Measurements from ENCODE around the gene ARHGEF7. TPM values are rescaled to one million over a fixed set of nuclear protein-coding genes. Genes with fewer than 3 reads are reported as not detected.

Gene ARHGEF7
- total RNA-seq, 1 experiment from 2014 or later, result 100 TPM

DNA sequence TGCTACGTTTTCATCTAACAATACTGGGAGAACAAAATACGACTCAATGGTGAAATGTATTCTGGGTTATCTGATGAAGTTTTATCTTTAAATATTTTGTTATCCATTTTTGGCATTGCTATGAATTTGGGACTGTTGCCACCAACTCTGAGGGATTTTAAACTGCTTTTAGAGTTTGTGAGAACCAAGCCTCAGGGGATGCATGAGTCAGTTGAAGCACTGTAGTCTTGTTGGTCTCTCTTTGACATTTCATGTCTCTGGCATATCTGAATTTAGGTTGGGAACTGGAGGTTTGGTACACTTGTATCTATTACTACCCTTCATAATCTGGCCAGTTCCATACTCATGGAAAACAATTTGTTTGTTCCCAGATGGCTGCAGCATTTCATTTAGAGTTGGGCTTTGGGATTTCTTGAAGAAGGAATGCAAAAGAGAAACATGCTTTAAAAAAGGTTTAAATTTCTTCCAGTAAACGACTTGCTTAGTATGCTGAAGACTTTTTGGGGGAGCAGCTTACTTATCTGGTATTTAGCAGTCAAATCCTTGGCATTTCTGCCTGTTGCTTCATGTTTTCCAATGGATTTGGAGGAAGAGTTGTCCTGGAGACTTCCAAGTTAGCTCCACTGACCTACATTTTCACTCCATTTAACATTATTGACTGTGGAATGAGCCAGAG, 28.9 kb downstream of the ARHGEF7 start:
- no peaks in the 10 kb centered on the region for H4K20me1 ChIP-seq (ENCODE audit: insufficient read depth, low read depth, low read length)
- H3K4me3 ChIP-seq (ENCODE audit: low read length), result no peak overlapping the region
- no peak overlapping the region for H3K4me2 ChIP-seq (ENCODE audit: low read depth, low read length, poor library complexity, severe bottlenecking)
- no peak overlapping the region for H3K27ac ChIP-seq (ENCODE audit: low read length)
- no peak for DNase-seq
- no peak overlapping the region for H3K9ac ChIP-seq (ENCODE audit: low read length)
- no peaks in the 10 kb centered on the region for H3K27me3 ChIP-seq (ENCODE audit: low read length)
- H2AFZ ChIP-seq (ENCODE audit: low read length), result no peak overlapping the region
- H3K4me1 ChIP-seq (ENCODE audit: low read length), result peaks cover 8% of the 10 kb centered on the region
- no peaks in the 10 kb centered on the region for H3K36me3 ChIP-seq (ENCODE audit: insufficient read depth, low read length)
- no peaks in the 10 kb centered on the region for H3K79me2 ChIP-seq (ENCODE audit: low read length)
- H3K9me3 ChIP-seq (ENCODE audit: low read length), result no peaks in the 10 kb centered on the region
- H3K9me2 ChIP-seq (replicated peaks; ENCODE audit: insufficient read depth, low read length), result no peaks in the 10 kb centered on the region

- no peak overlapping the region for H2AFZ ChIP-seq (ENCODE audit: low read length)
- no peak overlapping the region for H3K27ac ChIP-seq (ENCODE audit: low read length)
- no peaks in the 10 kb centered on the region for H4K20me1 ChIP-seq (ENCODE audit: insufficient read depth, low read depth, low read length)
- no peak overlapping the region for H3K9ac ChIP-seq (ENCODE audit: low read length)
- no peaks in the 10 kb centered on the region for H3K79me2 ChIP-seq (ENCODE audit: low read length)
- H3K4me1 ChIP-seq (ENCODE audit: low read length), result peaks cover 8% of the 10 kb centered on the region
- DNase-seq, result no peak
- H3K27me3 ChIP-seq (ENCODE audit: low read length), result no peaks in the 10 kb centered on the region
- H3K4me3 ChIP-seq (ENCODE audit: low read length), result no peak overlapping the region
- H3K9me2 ChIP-seq (replicated peaks; ENCODE audit: insufficient read depth, low read length), result no peaks in the 10 kb centered on the region
- no peaks in the 10 kb centered on the region for H3K36me3 ChIP-seq (ENCODE audit: insufficient read depth, low read length)
- H3K4me2 ChIP-seq (ENCODE audit: low read depth, low read length, poor library complexity, severe bottlenecking), result no peak overlapping the region
- no peaks in the 10 kb centered on the region for H3K9me3 ChIP-seq (ENCODE audit: low read length)
These were observed 30.0 kb downstream of the ARHGEF7 start for GRCh38 chr13:111145071-111145470.

DNA sequence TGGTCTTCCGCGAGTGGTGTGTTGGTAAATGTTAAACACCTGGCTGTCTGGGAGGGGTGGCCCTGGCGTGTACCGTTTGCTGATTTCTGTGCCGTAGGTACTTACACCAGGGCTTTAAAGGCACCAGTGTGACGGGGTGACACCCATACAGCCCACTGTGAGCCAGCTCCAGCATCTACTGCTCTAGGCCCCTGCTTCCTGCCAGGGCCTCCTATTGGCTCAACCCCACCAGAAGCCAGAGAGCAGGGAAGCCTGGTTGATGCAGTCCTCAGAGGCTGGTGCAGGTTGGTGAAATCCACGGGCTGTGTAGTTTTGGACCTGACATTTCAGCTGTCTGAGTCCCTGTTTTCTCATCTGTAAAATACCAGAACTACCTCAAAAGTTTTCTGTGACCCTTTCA, 30.4 kb downstream of the ARHGEF7 start:
- H2AFZ ChIP-seq (ENCODE audit: low read length), result no peak overlapping the region
- no peaks in the 10 kb centered on the region for H3K36me3 ChIP-seq (ENCODE audit: insufficient read depth, low read length)
- H4K20me1 ChIP-seq (ENCODE audit: insufficient read depth, low read depth, low read length), result no peaks in the 10 kb centered on the region
- H3K27me3 ChIP-seq (ENCODE audit: low read length), result no peaks in the 10 kb centered on the region
- H3K9ac ChIP-seq (ENCODE audit: low read length), result no peak overlapping the region
- no peak overlapping the region for H3K4me3 ChIP-seq (ENCODE audit: low read length)
- no peaks in the 10 kb centered on the region for H3K9me3 ChIP-seq (ENCODE audit: low read length)
- no peaks in the 10 kb centered on the region for H3K79me2 ChIP-seq (ENCODE audit: low read length)
- H3K27ac ChIP-seq (ENCODE audit: low read length), result no peak overlapping the region
- no peak for DNase-seq
- H3K4me1 ChIP-seq (ENCODE audit: low read length), result peaks cover 8% of the 10 kb centered on the region
- no peak overlapping the region for H3K4me2 ChIP-seq (ENCODE audit: low read depth, low read length, poor library complexity, severe bottlenecking)
- H3K9me2 ChIP-seq (replicated peaks; ENCODE audit: insufficient read depth, low read length), result no peaks in the 10 kb centered on the region

GRCh38 chr13:111152844-111153243, 37.7 kb downstream of the ARHGEF7 start:
- peak overlapping the region; percentile 88 for H3K4me3 ChIP-seq (ENCODE audit: low read length)
- H4K20me1 ChIP-seq (ENCODE audit: insufficient read depth, low read depth, low read length), result peaks cover 7% of the 10 kb centered on the region; the same call in 1 of the 2 replicates
- H3K36me3 ChIP-seq (ENCODE audit: insufficient read depth, low read length), result peaks cover 5% of the 10 kb centered on the region
- peak overlapping the region; percentile 9; the same call in 1 of the 2 replicates for H3K27ac ChIP-seq (ENCODE audit: low read length)
- peak; percentile 44 for DNase-seq
- peaks cover 27% of the 10 kb centered on the region for H3K4me1 ChIP-seq (ENCODE audit: low read length)
- H3K27me3 ChIP-seq (ENCODE audit: low read length), result no peaks in the 10 kb centered on the region
- peak overlapping the region; percentile 48; the same call in 1 of the 2 replicates for H2AFZ ChIP-seq (ENCODE audit: low read length)
- no peaks in the 10 kb centered on the region for H3K9me2 ChIP-seq (replicated peaks; ENCODE audit: insufficient read depth, low read length)
- H3K9me3 ChIP-seq (ENCODE audit: low read length), result no peaks in the 10 kb centered on the region
- peak overlapping the region; percentile 96 for H3K4me2 ChIP-seq (ENCODE audit: low read depth, low read length, poor library complexity, severe bottlenecking)
- peaks cover 42% of the 10 kb centered on the region for H3K79me2 ChIP-seq (ENCODE audit: low read length)
- H3K9ac ChIP-seq (ENCODE audit: low read length), result peak overlapping the region; percentile 90

GRCh38 chr13:111153279-111153976, 38.3 kb downstream of the ARHGEF7 start:
- H3K27ac ChIP-seq (ENCODE audit: low read length), result peak overlapping the region; percentile 58
- DNase-seq, result peak; percentile 97
- peaks cover 10% of the 10 kb centered on the region for H3K36me3 ChIP-seq (ENCODE audit: insufficient read depth, low read length)
- peaks cover 7% of the 10 kb centered on the region; the same call in 1 of the 2 replicates for H4K20me1 ChIP-seq (ENCODE audit: insufficient read depth, low read depth, low read length)
- peaks cover 27% of the 10 kb centered on the region for H3K4me1 ChIP-seq (ENCODE audit: low read length)
- H3K9me3 ChIP-seq (ENCODE audit: low read length), result no peaks in the 10 kb centered on the region
- H3K4me2 ChIP-seq (ENCODE audit: low read depth, low read length, poor library complexity, severe bottlenecking), result peak overlapping the region; percentile 96
- H3K9ac ChIP-seq (ENCODE audit: low read length), result peak overlapping the region; percentile 90
- H2AFZ ChIP-seq (ENCODE audit: low read length), result peak overlapping the region; percentile 48; the same call in 1 of the 2 replicates
- H3K79me2 ChIP-seq (ENCODE audit: low read length), result peaks cover 48% of the 10 kb centered on the region
- peak overlapping the region; percentile 88 for H3K4me3 ChIP-seq (ENCODE audit: low read length)
- H3K9me2 ChIP-seq (replicated peaks; ENCODE audit: insufficient read depth, low read length), result no peaks in the 10 kb centered on the region
- H3K27me3 ChIP-seq (ENCODE audit: low read length), result no peaks in the 10 kb centered on the region

GRCh38 chr13:111153977-111154332, 38.8 kb downstream of the ARHGEF7 start:
- peaks cover 7% of the 10 kb centered on the region; the same call in 1 of the 2 replicates for H4K20me1 ChIP-seq (ENCODE audit: insufficient read depth, low read depth, low read length)
- no peaks in the 10 kb centered on the region for H3K9me3 ChIP-seq (ENCODE audit: low read length)
- H3K79me2 ChIP-seq (ENCODE audit: low read length), result peaks cover 53% of the 10 kb centered on the region
- no peaks in the 10 kb centered on the region for H3K9me2 ChIP-seq (replicated peaks; ENCODE audit: insufficient read depth, low read length)
- H3K36me3 ChIP-seq (ENCODE audit: insufficient read depth, low read length), result peaks cover 16% of the 10 kb centered on the region
- H3K9ac ChIP-seq (ENCODE audit: low read length), result peak overlapping the region; percentile 90
- peak overlapping the region; percentile 88 for H3K4me3 ChIP-seq (ENCODE audit: low read length)
- peaks cover 27% of the 10 kb centered on the region for H3K4me1 ChIP-seq (ENCODE audit: low read length)
- H2AFZ ChIP-seq (ENCODE audit: low read length), result peak overlapping the region; percentile 11; the same call in 1 of the 2 replicates
- H3K27ac ChIP-seq (ENCODE audit: low read length), result peak overlapping the region; percentile 58
- peak; percentile 73 for DNase-seq
- H3K27me3 ChIP-seq (ENCODE audit: low read length), result no peaks in the 10 kb centered on the region
- peak overlapping the region; percentile 96 for H3K4me2 ChIP-seq (ENCODE audit: low read depth, low read length, poor library complexity, severe bottlenecking)

DNA sequence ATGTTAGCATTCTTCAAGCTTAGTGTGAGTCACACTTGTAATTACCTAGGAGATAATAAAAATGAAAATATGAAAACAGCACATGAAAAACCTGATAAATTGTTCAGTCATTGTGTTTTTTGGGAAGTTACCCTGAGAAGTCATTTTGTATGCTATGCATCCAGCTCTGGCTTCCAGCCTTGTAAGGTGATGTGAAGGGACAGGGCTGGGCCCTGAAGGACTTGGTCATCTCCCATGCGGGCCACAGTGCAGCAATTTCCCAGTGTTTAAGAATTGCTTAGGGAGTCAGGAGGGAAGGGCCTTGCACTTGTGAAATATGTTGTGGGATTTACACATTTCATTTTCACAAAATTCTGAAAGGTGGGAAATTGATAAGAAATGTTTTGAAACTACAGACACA, 41.3 kb downstream of the ARHGEF7 start:
- Histone ChIP-seq H3K27me3 (ENCODE audit: low read length) (no peaks in the 10 kb centered on the region), H3K79me2 (ENCODE audit: low read length) (peaks cover 78% of the 10 kb centered on the region), H2AFZ (ENCODE audit: low read length) (no peak overlapping the region), H3K4me2 (ENCODE audit: low read depth, low read length, poor library complexity, severe bottlenecking) (no peak overlapping the region), H3K4me3 (ENCODE audit: low read length) (no peak overlapping the region), H3K9me2 (replicated peaks; ENCODE audit: insufficient read depth, low read length) (no peaks in the 10 kb centered on the region), H3K4me1 (ENCODE audit: low read length) (peaks cover 36% of the 10 kb centered on the region), H3K9me3 (ENCODE audit: low read length) (no peaks in the 10 kb centered on the region), H4K20me1 (ENCODE audit: insufficient read depth, low read depth, low read length) (peaks cover 7% of the 10 kb centered on the region; the same call in 1 of the 2 replicates), H3K9ac (ENCODE audit: low read length) (no peak overlapping the region), H3K36me3 (ENCODE audit: insufficient read depth, low read length) (peaks cover 35% of the 10 kb centered on the region), H3K27ac (ENCODE audit: low read length) (no peak overlapping the region)
- DNase-seq, result no peak

DNA sequence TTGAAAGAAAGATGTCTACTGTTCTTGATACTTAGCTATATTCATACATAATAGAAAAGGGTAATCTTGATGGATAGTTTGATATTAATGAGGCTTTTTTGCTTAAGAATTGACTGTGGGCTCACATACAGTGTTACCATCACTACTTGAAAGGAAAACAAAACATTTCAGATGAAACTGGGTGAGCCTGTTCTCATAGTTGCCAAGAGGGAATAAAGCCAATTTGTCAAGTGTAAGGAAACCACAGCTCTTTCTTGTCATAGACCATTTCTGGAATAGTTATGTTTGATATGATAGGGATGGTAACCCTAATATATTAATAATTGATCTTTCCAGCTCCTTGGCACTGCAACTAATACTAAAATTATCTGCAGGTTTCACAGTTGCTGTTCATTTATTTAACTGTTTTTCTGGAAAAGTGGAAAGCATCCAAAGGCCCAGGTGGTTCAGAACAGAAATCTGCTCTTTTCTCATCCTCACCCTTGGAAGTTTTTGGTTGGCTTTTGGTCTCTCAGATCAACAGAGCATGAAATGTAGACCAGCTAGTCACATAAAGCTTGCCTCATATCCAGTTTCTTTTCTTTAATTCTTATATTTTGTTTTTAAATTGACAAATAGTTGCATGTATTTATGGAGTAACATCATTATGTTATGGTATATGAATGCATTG, 43.2 kb downstream of the ARHGEF7 start:
- H3K9me3 ChIP-seq (ENCODE audit: low read length), result no peaks in the 10 kb centered on the region
- no peak overlapping the region for H3K9ac ChIP-seq (ENCODE audit: low read length)
- no peak overlapping the region for H2AFZ ChIP-seq (ENCODE audit: low read length)
- peaks cover 43% of the 10 kb centered on the region for H3K36me3 ChIP-seq (ENCODE audit: insufficient read depth, low read length)
- no peak overlapping the region for H3K4me2 ChIP-seq (ENCODE audit: low read depth, low read length, poor library complexity, severe bottlenecking)
- H3K79me2 ChIP-seq (ENCODE audit: low read length), result peaks cover 96% of the 10 kb centered on the region
- peaks cover 47% of the 10 kb centered on the region for H3K4me1 ChIP-seq (ENCODE audit: low read length)
- no peaks in the 10 kb centered on the region for H3K9me2 ChIP-seq (replicated peaks; ENCODE audit: insufficient read depth, low read length)
- H3K27me3 ChIP-seq (ENCODE audit: low read length), result no peaks in the 10 kb centered on the region
- H3K4me3 ChIP-seq (ENCODE audit: low read length), result no peak overlapping the region
- peaks cover 7% of the 10 kb centered on the region; the same call in 1 of the 2 replicates for H4K20me1 ChIP-seq (ENCODE audit: insufficient read depth, low read depth, low read length)
- H3K27ac ChIP-seq (ENCODE audit: low read length), result no peak overlapping the region
- no peak for DNase-seq

Measured in Karpas-422 (cell line).